Stromal cell of bone marrow (primary cell): ENCODE data around the gene ANKS6.
"Not testable (repeated sequence)": the region's sequence is repeated elsewhere in the genome, so short reads cannot be mapped to it uniquely, and the experiment has no call there.

Experiments used
- DNase-seq: peaks from one replicate; pipeline ENCODE4 v3.0.0-alpha.2; 2012; ENCODE audit warnings: low read depth

The ANKS6 gene

DNA sequence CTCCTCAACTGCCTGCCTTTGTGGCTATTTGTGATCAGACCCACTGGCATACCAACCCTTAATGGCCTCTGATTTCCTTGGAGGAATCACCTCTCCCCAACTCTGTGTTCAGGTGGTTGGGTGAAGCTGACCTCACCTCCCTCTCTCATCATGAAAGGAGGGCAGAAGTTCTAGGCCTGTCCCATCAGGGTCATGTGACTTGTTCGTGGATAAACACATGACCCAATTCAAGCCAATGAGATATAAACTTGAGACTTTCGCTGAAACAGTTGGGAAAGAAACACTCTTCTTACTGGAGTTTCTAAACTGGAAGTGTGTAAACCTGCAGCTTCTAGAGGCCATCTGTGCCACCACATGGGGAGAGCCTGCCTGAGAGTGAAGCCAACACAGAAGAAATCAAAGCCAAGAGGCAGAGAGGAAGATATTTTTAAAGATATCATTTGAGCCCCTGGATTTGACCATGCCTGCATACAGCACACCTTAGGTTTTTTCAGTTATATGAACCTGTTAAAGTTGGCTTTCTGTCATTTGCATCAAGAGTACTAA lies 93.4 kb downstream of the ANKS6 start:
- no peak for DNase-seq

DNA sequence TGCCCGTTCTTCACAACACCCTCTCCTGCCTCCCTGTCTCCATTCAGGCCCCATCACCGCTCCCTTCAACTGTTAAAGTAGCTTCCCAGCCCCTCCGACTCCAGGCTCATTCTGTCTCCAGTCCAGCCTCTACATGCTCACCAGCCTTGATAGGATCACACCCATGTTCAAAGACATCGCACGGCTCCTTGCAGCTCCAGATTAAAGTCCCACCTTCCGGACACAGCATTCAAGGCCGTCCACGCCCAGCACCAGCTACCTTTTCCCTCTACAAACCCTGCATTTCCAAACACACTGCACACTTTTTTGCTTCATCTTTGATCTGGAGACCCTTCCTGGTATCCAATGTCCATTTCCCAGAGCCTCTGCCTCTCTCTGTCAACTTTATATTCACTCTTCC lies 94.0 kb downstream of the ANKS6 start:
- DNase-seq: no peak

DNA sequence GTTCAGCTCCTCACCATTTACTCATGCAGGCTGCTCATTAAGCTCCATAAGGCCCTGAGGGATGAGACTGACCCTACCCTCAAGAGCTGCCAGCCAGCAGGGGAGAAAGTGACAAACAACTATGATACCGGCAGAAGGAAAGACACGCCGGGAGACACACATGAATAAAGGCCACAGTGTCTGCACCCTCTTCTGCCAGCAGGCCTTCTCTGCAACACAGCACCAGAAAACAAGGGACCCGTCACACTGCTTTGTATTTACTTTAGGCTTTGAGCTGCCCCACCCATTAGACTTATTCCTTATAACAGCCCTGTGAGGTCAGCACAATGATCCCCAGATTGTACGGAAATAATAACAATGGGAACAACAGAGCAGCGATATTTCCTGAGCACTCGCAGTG lies 94.8 kb downstream of the ANKS6 start:
- no peak for DNase-seq

DNA sequence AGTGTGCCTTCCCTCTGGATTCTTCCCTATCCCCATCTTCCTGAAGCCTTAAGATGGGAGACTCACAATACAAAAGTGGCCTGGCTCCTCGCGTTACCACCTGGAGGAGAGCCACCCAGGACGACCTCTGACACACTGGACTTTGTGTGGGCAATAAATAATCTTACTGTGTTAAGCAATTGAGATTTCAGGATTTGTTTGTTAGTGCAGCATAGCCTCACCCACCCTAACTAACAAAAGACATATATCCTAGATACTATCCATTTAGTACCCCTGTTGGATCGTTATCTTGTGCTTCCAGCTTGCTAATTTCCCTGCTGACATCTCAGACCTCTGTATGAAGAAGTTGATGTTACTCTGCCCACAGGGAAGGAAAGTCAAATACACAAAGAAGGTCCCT lies 95.6 kb downstream of the ANKS6 start:
- no peak for DNase-seq

DNA sequence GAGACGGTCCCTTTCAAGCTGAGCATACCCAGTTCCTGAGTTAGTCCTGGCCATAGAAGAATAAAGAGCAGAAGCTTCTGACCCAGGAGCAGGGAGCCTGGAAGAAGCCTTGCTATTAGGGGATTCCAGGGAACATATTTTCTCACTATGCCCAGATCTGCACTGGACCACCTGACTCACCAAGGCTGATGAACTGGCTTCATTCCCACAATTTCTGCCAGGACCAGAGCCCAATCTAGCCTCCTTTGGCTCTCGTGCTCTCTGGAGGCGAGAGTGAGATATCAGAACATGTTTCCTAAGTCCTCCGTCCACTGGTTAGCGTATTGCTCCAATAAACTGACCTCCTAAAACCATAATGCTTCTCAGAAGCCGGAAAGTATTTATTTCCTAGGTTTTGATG lies 97.5 kb downstream of the ANKS6 start:
- DNase-seq: no peak

DNA sequence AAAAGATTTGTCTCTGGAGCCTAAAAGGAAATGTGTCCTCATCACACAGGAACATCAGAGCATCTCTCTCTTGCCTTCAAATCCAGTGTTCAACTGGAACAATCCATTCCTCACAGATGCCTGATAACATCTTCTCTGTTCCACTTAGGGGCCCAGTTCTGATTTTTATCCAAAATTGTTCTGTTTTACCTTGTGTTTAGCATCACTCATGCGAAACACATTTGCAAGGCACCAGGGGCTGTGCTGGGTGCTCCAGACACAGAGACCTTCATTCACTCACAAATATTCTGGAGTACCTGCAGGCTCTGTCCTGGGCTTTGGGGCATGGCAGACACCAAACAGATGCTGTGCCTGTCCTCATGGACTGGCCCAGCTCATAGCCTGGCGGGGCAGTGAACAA lies 101.4 kb downstream of the ANKS6 start:
- no peak for DNase-seq

DNA sequence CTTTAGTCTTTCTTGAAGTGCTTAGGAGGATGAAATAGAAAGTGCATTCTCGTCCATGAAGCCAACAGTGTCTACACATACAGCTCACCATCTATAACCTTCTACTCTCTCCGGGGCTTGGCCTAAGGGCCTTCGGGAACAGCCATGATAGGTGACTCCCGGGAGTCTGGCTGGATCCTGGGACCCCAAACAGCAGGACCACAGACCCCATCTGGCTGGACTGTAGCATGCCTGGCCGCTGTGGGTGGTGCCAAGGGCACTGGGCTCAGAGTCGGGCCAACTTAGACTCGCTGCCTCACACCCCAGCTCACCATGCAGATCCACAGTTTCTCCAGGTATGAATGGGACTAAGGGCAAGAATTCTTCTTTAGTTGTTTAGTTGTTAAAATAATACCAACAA lies 104.0 kb downstream of the ANKS6 start:
- DNase-seq: no peak

DNA sequence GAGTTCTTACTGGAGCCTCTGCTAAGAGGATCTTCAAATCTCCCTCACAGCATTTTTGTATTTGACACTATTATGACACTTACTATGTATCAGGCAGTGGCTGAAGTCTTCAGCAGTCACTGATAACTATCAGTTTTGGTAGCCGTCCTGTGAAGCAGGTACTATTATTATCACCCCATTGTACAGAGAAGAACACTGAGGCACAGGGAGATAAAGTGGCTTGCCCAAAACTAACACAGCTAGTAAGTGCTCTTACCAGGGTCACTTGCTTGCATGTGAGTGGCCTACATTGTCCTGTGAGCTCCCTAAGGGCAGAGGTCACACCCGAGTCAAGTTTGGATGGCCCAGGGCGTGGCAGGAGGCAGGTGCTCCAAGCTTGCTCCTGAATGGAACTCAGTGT lies 104.5 kb downstream of the ANKS6 start:
- no peak for DNase-seq

DNA sequence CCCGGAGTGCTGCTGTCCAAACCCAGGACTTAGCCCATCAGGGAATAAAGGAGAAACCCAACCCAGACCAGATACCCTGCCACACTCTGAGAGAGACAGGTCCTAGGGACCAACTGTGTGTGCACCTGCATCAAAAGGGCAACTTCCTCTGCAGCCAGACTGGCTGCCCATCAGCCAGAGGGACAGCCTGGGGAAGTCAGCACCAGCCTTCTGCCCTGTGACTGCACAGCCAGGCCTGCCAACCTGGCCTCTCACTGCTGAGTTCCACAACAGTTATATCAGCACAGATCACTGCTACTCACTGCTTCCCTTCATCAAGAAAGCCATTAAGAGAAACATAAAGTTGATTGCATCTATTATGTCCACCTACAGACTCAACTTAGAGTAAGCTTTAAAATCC lies 105.7 kb downstream of the ANKS6 start:
- no peak for DNase-seq

DNA sequence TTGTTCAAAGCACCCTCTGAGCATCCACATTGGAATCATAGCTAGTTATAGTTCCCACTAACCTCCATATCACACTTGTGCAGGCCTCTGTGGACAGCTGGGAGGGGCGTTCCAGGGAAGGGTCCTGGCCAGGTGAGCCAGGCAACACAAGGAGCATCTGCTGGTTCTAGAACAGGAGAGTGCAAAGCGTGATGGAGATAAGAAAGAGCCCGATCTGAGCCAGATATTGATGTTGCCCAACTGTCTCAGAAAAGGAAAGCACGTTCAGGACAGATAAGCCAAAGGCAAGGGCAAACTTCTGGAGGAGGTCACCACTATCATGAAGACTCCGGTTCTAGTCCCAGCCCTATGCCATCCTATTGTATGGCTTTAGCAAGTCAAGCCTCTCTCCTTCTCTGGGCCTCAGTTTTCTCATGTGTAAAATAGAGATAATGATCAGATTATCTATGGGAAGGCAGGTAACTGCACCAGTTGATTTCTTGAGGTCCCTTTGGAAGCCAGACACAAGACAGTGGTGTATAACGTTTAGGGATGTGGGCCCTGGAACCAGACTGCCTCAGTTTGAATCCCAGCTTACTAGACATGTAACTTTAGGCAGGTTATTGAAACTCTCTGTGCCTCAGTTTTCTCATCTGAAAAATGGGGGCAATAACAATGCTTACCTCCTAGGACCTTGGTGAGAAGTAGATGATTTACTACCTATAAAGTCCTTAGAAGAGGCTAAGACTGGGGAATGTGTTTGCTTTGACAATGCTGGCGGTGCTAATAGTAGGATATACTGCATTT lies 107.5 kb downstream of the ANKS6 start:
- DNase-seq: no peak

DNA sequence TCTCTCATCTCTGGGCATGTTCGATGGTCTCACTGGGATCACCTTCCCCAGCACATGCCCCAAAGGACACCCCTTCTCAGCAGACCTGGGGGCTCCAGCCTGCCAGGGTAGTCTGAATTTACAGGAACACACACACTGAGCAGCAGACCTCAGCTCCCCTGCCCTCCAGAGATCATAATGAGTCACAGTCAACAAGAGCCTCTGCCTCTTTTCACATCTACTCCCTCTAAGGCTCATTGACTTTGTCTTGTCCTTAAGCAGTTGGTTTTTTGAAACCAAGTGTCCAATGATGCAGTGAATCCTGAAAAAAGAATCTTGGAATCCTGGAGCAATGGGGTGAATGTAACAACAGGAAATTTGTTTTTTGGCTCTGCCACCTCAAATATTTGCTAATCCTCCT lies 108.4 kb downstream of the ANKS6 start:
- no peak for DNase-seq

DNA sequence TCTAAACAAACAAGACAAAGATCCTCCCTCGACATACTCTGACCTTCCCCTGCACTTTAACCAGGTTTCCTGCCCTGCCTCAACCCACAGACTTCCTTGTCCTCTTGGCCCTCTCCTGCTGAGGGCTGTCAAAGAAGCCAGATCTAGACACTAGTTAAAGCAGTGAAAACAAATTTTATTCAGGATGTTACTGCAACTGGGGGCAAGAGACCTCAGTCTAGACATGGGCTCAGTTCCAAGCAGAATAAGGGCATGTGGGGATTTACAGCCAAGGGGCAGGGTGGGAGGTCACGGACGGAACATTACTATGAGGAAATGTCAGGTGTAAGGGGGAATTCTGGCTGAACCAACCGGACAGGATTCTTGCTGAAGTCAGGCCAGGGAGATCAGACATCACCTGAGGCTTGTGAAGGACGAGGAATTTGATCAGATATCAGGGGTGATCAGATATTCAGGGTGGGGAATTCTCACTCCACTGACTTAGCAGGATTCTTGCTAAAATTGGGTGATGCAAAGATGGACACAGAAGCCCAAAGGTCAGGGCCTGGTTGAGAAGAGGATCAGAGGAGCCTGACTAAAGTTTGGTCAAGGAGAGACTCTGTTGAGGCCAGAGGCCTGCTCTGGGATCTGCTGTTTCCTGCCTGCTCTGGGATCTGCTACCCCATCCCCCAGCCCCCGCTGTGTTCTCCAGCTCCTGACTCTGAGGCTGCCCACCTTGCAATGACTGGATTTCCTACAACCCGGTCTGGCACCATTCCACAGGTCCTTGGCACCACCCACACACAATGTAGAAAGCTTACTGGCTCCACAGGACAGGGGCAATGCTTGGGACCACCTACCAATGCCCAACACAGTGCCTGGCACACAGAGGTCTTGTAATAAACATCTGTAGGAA lies 109.1 kb downstream of the ANKS6 start:
- no peak for DNase-seq

DNA sequence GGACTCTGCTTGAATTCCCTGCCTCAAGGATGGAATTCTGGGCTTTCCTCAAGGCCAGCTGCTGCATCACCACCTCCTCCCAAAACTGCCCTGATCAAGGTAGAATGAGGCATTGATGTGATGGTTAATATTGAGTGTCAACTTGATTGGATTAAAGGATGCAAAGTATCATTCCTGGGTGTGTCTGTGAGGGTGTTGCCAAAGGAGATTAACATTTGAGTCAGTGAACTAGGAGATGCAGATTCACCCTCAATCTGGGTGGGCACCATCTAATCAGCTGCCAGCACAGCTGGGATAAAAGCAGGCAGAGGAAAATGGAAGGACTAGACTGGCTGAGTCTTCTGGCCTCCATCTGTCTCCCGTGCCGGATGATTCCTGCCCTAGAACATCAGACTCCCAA lies 111.5 kb downstream of the ANKS6 start:
- not testable (repeated sequence) for DNase-seq
